Astrocyte (in vitro differentiated cells and primary cell): ENCODE measurements around the gene GSTA1. TPM values are rescaled to one million over a fixed set of nuclear protein-coding genes. Genes with fewer than 3 reads are reported as not detected.
"Not testable (repeated sequence)": the region's sequence is repeated elsewhere in the genome, so short reads cannot be mapped to it uniquely, and the experiment has no call there.

Experiments used
- DNase-seq: peaks from one replicate; pipeline ENCODE4 v3.0.0-alpha.2; 2010; ENCODE audit warnings: low read depth
- FAIRE-seq: peaks from 2 replicates; lab custom pipeline; 2011; peaks lifted over from hg19 to GRCh38; lab: Jason Lieb, UNC
- H2AFZ ChIP-seq: 2 replicates; pipeline ENCODE4 v1.6.0; 2012; ENCODE audit warnings: low read depth, low read length, inconsistent platforms
- H3K27ac ChIP-seq: 2 replicates; pipeline ENCODE4 v1.5.1; 2011; ENCODE audit warnings: low read depth, low read length, inconsistent platforms
- H3K27me3 ChIP-seq: 2 replicates; pipeline ENCODE4 v1.6.0; 2011; ENCODE audit warnings: low read length, inconsistent platforms; ENCODE audit not compliant: insufficient read depth
- H3K36me3 ChIP-seq: 2 replicates; pipeline ENCODE4 v1.5.1; 2011; ENCODE audit warnings: low read length, inconsistent platforms; ENCODE audit not compliant: insufficient read depth
- H3K4me1 ChIP-seq: 2 replicates; pipeline ENCODE4 v1.5.1; 2011; ENCODE audit warnings: low read length, inconsistent platforms; ENCODE audit not compliant: insufficient read depth
- H3K4me2 ChIP-seq: 2 replicates; pipeline ENCODE4 v1.6.0; 2012; ENCODE audit warnings: low read length, inconsistent platforms
- H3K4me3 ChIP-seq: 2 replicates; pipeline ENCODE4 v1.5.1; 2011; ENCODE audit warnings: low read depth, mild to moderate bottlenecking, low read length, inconsistent platforms; ENCODE audit not compliant: insufficient read depth
- H3K79me2 ChIP-seq: 2 replicates; pipeline ENCODE4 v1.6.0; 2012; ENCODE audit warnings: mild to moderate bottlenecking, low read length, inconsistent platforms; ENCODE audit not compliant: insufficient read depth
- H3K9ac ChIP-seq: 2 replicates; pipeline ENCODE4 v1.6.0; 2012; ENCODE audit warnings: mild to moderate bottlenecking, low read length, inconsistent platforms
- H3K9me3 ChIP-seq: 2 replicates; pipeline ENCODE4 v1.5.1; 2012; ENCODE audit warnings: low read depth, mild to moderate bottlenecking, low read length, inconsistent platforms; ENCODE audit not compliant: insufficient read depth
- H4K20me1 ChIP-seq: 2 replicates; pipeline ENCODE4 v1.6.0; 2012; ENCODE audit warnings: low read length, inconsistent platforms; ENCODE audit not compliant: insufficient read depth
- H3K27ac Mint-ChIP-seq: one replicate; pipeline ENCODE4 v1.8.0; 2021; ENCODE audit warnings: mild to moderate bottlenecking, mixed read lengths; ENCODE audit not compliant: unreplicated experiment
- H3K27me3 Mint-ChIP-seq: one replicate; pipeline ENCODE4 v1.8.0; 2021; ENCODE audit warnings: low read depth, mixed read lengths; ENCODE audit not compliant: unreplicated experiment
- H3K36me3 Mint-ChIP-seq: one replicate; pipeline ENCODE4 v1.8.0; 2021; ENCODE audit warnings: low read depth, mixed read lengths; ENCODE audit not compliant: unreplicated experiment
- H3K4me1 Mint-ChIP-seq: one replicate; pipeline ENCODE4 v1.8.0; 2021; ENCODE audit warnings: low read depth, mixed read lengths; ENCODE audit not compliant: unreplicated experiment
- H3K4me3 Mint-ChIP-seq: one replicate; pipeline ENCODE4 v1.8.0; 2021; ENCODE audit warnings: mild to moderate bottlenecking, moderate library complexity, mixed read lengths; ENCODE audit not compliant: unreplicated experiment
- H3K9me3 Mint-ChIP-seq: one replicate; pipeline ENCODE4 v1.8.0; 2021; ENCODE audit warnings: mild to moderate bottlenecking, mixed read lengths; ENCODE audit not compliant: unreplicated experiment
- CTCF ChIP-seq: IDR thresholded peaks from 2 replicates; pipeline ENCODE4 v1.5.1; 2011; ENCODE audit warnings: low read depth, mild to moderate bottlenecking, inconsistent platforms, low read length, moderate library complexity; ENCODE audit not compliant: insufficient read depth
- EZH2 ChIP-seq: IDR thresholded peaks from 2 replicates; pipeline ENCODE4 v1.6.1; 2012; ENCODE audit warnings: mild to moderate bottlenecking, low read length, inconsistent platforms; ENCODE audit not compliant: insufficient read depth
- total RNA-seq: library from RNA; stranded (reverse); gene quantifications from 2 replicates; pipeline ENCODE4 v1.2.1, GENCODE V29; 2021

GSTA1 gene
- total RNA-seq, 1 donor from 2014 or later, result 0.39 TPM

DNA sequence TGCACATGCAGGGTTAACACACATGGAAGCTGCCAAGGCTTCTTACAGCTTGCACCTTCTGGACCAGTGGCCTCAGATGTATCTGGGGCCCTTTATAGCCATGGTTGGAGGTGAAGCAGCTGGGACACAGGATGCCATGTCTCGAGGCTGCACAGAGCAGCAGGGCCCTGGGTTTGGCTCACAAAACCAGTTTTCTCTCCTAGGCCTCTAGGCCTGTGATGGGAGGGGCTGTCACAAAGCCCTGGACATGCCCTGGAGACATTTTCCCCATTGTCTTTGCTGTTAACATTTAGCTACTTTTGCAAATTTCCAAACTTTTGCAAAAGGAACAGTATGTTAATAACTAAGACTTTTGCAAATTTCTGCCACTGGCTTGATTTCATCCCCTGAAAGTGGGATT is 18.2 kb upstream of the GSTA1 start:
- H3K4me1 Mint-ChIP-seq, result peaks cover 4% of the 10 kb centered on the region
- no peak for FAIRE-seq

DNA sequence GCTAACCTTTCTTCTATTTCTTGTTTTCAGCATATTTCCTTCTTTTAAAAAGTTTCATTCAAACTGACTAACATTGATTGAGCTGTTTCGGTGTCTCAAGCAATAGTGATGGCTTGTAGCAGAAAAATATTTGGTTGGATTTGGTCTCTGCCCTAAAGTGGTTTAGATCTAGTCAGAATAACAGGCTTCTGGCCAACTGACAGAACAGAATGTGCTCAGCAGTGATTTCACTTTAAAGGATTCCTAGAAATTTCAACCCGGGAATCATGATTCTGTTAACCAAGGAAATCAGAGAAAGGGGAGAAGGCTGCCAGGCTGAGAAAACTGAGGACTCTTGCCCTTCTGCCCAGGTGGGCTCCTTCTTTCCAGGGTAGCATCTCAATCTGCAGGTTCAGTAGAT is 16.6 kb upstream of the GSTA1 start:
- DNase-seq (peak; percentile 69), FAIRE-seq (no peak)
- no peaks in the 10 kb centered on the region for H3K27me3 ChIP-seq
- H2AFZ ChIP-seq, result no peak overlapping the region
- Mint-ChIP-seq H3K4me1 (peaks cover 4% of the 10 kb centered on the region), H3K4me3 (no peak overlapping the region), H3K9me3 (peaks cover 19% of the 10 kb centered on the region), H3K36me3 (no peaks in the 10 kb centered on the region), H3K27me3 (no peaks in the 10 kb centered on the region), H3K27ac (no peak overlapping the region)
- H3K9ac ChIP-seq, result no peak overlapping the region
- no peak overlapping the region for H3K4me2 ChIP-seq
- no peak for TF ChIP-seq EZH2
- TF ChIP-seq CTCF, result no peak
- H3K27ac ChIP-seq, result no peak overlapping the region
- H3K4me1 ChIP-seq, result no peaks in the 10 kb centered on the region
- no peaks in the 10 kb centered on the region for H4K20me1 ChIP-seq
- H3K9me3 ChIP-seq, result no peaks in the 10 kb centered on the region
- no peaks in the 10 kb centered on the region for H3K79me2 ChIP-seq
- H3K36me3 ChIP-seq, result no peaks in the 10 kb centered on the region
- no peak overlapping the region for H3K4me3 ChIP-seq

More for the DNA sequence above, 18.2 kb upstream of the GSTA1 start:
- Histone ChIP-seq H3K79me2 (no peaks in the 10 kb centered on the region), H3K27me3 (no peaks in the 10 kb centered on the region), H3K27ac (no peak overlapping the region), H3K9me3 (no peaks in the 10 kb centered on the region), H3K4me3 (no peak overlapping the region), H3K4me1 (no peaks in the 10 kb centered on the region), H3K4me2 (no peak overlapping the region), H3K36me3 (no peaks in the 10 kb centered on the region), H3K9ac (no peak overlapping the region), H2AFZ (no peak overlapping the region), H4K20me1 (no peaks in the 10 kb centered on the region)
- DNase-seq, result no peak
- H3K36me3 Mint-ChIP-seq, result no peaks in the 10 kb centered on the region
- no peak overlapping the region for H3K27ac Mint-ChIP-seq
- peaks cover 21% of the 10 kb centered on the region for H3K9me3 Mint-ChIP-seq
- H3K4me3 Mint-ChIP-seq, result no peak overlapping the region
- H3K27me3 Mint-ChIP-seq, result no peaks in the 10 kb centered on the region
- TF ChIP-seq EZH2, result no peak
- no peak for TF ChIP-seq CTCF

DNA sequence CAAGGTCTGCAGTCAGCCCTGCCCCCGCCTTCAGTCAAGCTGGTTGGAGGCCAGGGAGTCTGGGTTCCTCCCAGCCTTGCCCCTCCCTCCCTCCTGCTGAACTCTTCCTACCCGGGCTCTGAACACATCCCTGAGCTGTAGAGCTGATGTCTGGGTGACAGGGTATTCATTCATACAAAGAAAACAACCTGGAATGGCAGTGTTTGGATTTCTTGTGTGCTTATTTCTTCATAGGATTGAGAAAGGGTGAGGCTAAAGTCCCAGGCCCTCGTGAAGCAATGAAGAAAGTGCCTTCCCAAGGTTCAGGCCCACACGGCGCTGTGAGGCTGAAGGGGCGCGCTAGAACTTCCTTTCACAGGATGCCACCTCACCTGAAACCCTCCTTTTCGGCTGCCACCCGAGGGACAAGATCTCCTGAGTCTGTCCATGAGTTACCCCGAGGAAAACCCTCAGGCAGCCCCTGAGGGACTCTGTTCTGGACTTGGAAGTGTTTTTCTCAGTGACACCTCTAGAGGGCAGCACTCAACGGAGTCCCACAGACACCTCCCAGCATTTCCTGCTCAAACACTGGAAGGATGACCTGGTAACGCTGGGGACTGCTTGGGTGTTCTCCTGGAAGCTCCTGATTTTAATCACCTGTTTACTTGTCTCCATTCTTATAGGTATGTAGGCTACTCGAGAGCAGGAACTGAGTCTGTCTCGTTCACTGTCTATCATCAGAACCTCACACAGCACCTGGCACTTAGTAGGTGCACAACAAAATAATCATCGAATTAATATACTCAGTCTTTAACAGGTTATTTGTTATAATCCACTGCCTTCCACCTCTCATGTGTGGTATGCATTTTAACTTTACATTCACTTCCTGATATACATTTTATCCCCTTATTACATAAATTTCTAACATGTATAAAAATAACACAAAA is 11.8 kb upstream of the GSTA1 start:
- FAIRE-seq (no peak), DNase-seq (peak; percentile 12)
- no peak overlapping the region for H3K27ac ChIP-seq
- H3K9me3 ChIP-seq, result no peaks in the 10 kb centered on the region
- no peaks in the 10 kb centered on the region for H3K36me3 ChIP-seq
- TF ChIP-seq EZH2, result no peak
- peak; percentile 64 for TF ChIP-seq CTCF
- no peaks in the 10 kb centered on the region for H3K79me2 ChIP-seq
- H3K4me2 ChIP-seq, result no peak overlapping the region
- peaks cover 4% of the 10 kb centered on the region for H3K4me1 Mint-ChIP-seq
- no peak overlapping the region for H3K4me3 Mint-ChIP-seq
- H2AFZ ChIP-seq, result peak overlapping the region; percentile 69
- H3K27me3 ChIP-seq, result no peaks in the 10 kb centered on the region
- H3K27ac Mint-ChIP-seq, result no peak overlapping the region
- no peak overlapping the region for H3K4me3 ChIP-seq
- no peaks in the 10 kb centered on the region for H3K4me1 ChIP-seq
- H3K36me3 Mint-ChIP-seq, result no peaks in the 10 kb centered on the region
- H3K27me3 Mint-ChIP-seq, result no peaks in the 10 kb centered on the region
- no peaks in the 10 kb centered on the region for H4K20me1 ChIP-seq
- H3K9me3 Mint-ChIP-seq, result no peaks in the 10 kb centered on the region
- no peak overlapping the region for H3K9ac ChIP-seq

DNA sequence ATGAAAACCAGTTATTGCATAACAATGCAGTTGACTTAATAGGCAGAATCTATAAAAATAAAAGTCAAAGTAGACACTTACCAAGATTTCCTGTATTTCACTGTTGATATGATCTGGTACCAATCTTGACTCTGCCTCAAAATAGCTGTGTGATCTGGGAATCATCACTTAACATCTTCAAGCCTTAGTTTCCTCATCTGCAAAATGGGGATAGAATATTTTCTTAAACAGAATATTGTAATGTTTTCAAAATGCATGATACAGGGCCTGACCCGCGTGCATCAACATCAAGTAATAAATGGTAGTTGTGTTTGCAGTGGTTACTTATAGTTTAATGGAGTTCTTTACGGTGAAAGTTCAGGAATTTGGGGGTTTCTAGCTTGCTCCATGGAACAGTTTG is 10.9 kb upstream of the GSTA1 start:
- H3K9me3 ChIP-seq, H3K4me3 ChIP-seq, H3K4me3 Mint-ChIP-seq, H3K79me2 ChIP-seq, H3K36me3 Mint-ChIP-seq, H3K9ac ChIP-seq, FAIRE-seq, DNase-seq, H3K27ac Mint-ChIP-seq, H3K27me3 Mint-ChIP-seq, H3K4me1 ChIP-seq, H3K9me3 Mint-ChIP-seq, H3K4me2 ChIP-seq, H3K27me3 ChIP-seq, H2AFZ ChIP-seq, H3K27ac ChIP-seq, H3K36me3 ChIP-seq, H3K4me1 Mint-ChIP-seq, H4K20me1 ChIP-seq: not testable (repeated sequence)
